Suprapubic skin (tissue), 4 donors: ENCODE data around the gene PODXL2. TPM values are rescaled to one million over a fixed set of nuclear protein-coding genes. Genes with fewer than 3 reads are reported as not detected.

ENCODE experiments used
- DNase-seq, 2 donors: peaks; one replicate each; pipeline ENCODE4 v3.0.0-alpha.2; 2019; ENCODE audit warnings: low spot score in 2 of 2
- H3K27ac ChIP-seq: fragments of 200-600 bp; sonication (generic); one replicate; pipeline ENCODE4 v1.5.1; 2019
- H3K27me3 ChIP-seq: fragments of 200-600 bp; sonication (generic); one replicate; pipeline ENCODE4 v1.5.1; 2019
- H3K36me3 ChIP-seq: fragments of 200-600 bp; sonication (generic); one replicate; pipeline ENCODE4 v1.5.1; 2019
- H3K4me1 ChIP-seq: fragments of 200-600 bp; sonication (generic); one replicate; pipeline ENCODE4 v1.5.1; 2019
- H3K4me3 ChIP-seq: fragments of 200-600 bp; sonication (generic); one replicate; pipeline ENCODE4 v1.5.1; 2019; ENCODE audit warnings: mild to moderate bottlenecking
- H3K9me3 ChIP-seq: fragments of 200-600 bp; sonication (generic); one replicate; pipeline ENCODE4 v1.5.1; 2019
- CTCF ChIP-seq, 2 donors: fragments of 200-600 bp in 1 of 2; fragments of 450-650 bp in 1 of 2; sonication (generic) in 1 of 2; IDR thresholded peaks; one replicate each; pipeline ENCODE4 v1.5.1; 2016 to 2019; ENCODE audit warnings: antibody characterized with exemption in 2 of 2, mild to moderate bottlenecking in 1 of 2, moderate library complexity in 1 of 2
- EP300 ChIP-seq: sonication (generic); formaldehyde crosslinking; IDR thresholded peaks from one replicate; pipeline ENCODE4 v1.6.1; 2017; ENCODE audit warnings: antibody characterized with exemption
- POLR2A ChIP-seq, 2 donors: fragments of 450-650 bp; IDR thresholded peaks; one replicate each; pipeline ENCODE4 v1.6.1; 2017; ENCODE audit warnings: antibody characterized with exemption in 2 of 2, mild to moderate bottlenecking in 2 of 2, moderate library complexity in 2 of 2
- POLR2AphosphoS5 ChIP-seq, 3 donors: sonication (generic); formaldehyde crosslinking; IDR thresholded peaks; one replicate each; pipeline ENCODE4 v1.6.1; 2017; ENCODE audit warnings: antibody characterized with exemption in 3 of 3
- WGBS: methylation state at CpG from one replicate; pipeline ENCODE4 v1.1.5; 2018; 5-methylcytosine and 5-hydroxymethylcytosine counted together
- total RNA-seq, 4 donors: library from RNA; depleted of rRNA; stranded (reverse); fragments of >200 nt; gene quantifications; one replicate each; pipeline ENCODE4 v1.1.0, GENCODE V29; 2016

The PODXL2 gene
- total RNA-seq, 4 donors from 2014 or later, result 8.0 to 15.4 (median 11.2) TPM

DNA sequence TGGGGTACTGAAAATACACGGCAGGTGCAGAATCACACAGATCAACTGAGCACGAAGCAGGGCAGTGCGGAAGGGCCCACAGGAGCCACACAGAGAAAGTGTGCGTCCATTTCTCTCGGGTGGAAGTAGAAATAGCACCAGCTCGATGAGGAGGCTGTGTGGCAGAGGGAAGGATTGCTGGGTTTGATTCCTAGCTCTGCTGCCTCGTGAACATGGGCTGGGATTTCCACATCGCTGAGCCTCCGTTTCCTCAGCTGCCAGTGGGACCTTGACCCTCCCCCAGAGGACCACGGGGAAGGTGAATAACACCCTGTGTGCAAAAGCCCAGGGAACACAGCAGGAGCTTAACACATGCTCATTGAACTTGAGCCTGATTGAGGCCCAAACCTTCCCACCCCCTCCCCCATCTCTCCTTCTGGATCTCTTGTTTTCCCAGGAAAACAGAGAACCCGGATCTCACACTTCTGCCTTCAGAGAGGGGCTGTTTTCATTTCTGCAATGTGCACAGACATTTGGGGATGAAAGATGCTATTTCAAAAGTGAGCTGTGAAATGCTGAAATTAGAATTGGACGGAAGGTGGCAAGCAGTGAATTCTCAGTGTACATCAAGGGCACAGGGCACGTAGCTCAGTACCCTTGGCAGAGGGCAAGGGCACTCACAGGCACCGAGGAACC lies 82.2 kb downstream of the PODXL2 start:
- TF ChIP-seq POLR2A (IDR thresholded peaks at IDR 0.05), result no peak
- no peak for TF ChIP-seq EP300
- peak in 1 of 2 donors; percentile 36 for DNase-seq
- no peak overlapping the region for H3K4me3 ChIP-seq
- no peaks in the 10 kb centered on the region for H3K27me3 ChIP-seq
- H3K4me1 ChIP-seq, result peaks cover 12% of the 10 kb centered on the region
- no peak overlapping the region for H3K27ac ChIP-seq
- 85% methylated on average over 14 of the region's 14 CpGs for WGBS
- no peaks in the 10 kb centered on the region for H3K9me3 ChIP-seq
- H3K36me3 ChIP-seq, result peaks cover 3% of the 10 kb centered on the region

- H3K4me1 ChIP-seq, result peaks cover 9% of the 10 kb centered on the region
- TF ChIP-seq CTCF (IDR thresholded peaks at IDR 0.05), result no peak
- no peak for TF ChIP-seq POLR2A (IDR thresholded peaks at IDR 0.05)
- no peak for TF ChIP-seq EP300
- TF ChIP-seq POLR2AphosphoS5 (IDR thresholded peaks at IDR 0.05), result no peak
- no peak overlapping the region for H3K4me3 ChIP-seq
- H3K36me3 ChIP-seq, result peaks cover 3% of the 10 kb centered on the region
- peak in 1 of 2 donors; percentile 44 for DNase-seq
- 95% methylated on average over 14 of the region's 14 CpGs for WGBS
- H3K27me3 ChIP-seq, result no peaks in the 10 kb centered on the region
- H3K9me3 ChIP-seq, result no peaks in the 10 kb centered on the region
- no peak overlapping the region for H3K27ac ChIP-seq
Observed at GRCh38 chr3:127711896-127712295, 82.9 kb downstream of the PODXL2 start.

DNA sequence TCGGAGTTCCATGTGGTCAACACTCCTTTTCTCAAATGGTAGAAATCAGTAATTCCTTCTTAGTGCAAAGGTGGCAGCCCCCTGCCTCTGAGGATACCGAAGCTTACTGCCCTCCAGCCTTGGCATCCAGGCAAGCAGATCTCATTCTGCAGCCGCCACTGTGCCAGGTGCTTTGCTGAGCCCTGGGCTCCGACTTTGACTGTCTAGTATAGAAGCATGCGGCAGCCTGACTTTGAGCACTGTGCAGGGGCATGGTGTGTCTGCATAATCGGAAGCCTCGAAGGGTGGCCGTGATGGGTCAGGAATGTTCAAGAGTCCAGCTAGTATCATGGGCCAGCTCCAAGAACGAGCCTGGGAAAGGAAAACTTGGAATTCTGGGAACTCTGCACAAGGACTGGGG lies 83.5 kb downstream of the PODXL2 start:
- no peak for TF ChIP-seq POLR2A (IDR thresholded peaks at IDR 0.05)
- TF ChIP-seq POLR2AphosphoS5 (IDR thresholded peaks at IDR 0.05), result no peak
- no peak for TF ChIP-seq EP300
- TF ChIP-seq CTCF (IDR thresholded peaks at IDR 0.05), result no peak
- Histone ChIP-seq H3K4me3 (no peak overlapping the region), H3K9me3 (no peaks in the 10 kb centered on the region), H3K4me1 (peaks cover 10% of the 10 kb centered on the region), H3K27ac (no peak overlapping the region), H3K36me3 (peaks cover 3% of the 10 kb centered on the region), H3K27me3 (no peaks in the 10 kb centered on the region)
- DNase-seq, result peak in 1 of 2 donors; percentile 39
- WGBS, result 78% methylated on average over 9 of the region's 9 CpGs

GRCh38 chr3:127712881-127713771 lies 84.1 kb downstream of the PODXL2 start:
- Histone ChIP-seq H3K4me3 (no peak overlapping the region), H3K4me1 (peaks cover 17% of the 10 kb centered on the region), H3K36me3 (peaks cover under 1% of the 10 kb centered on the region), H3K9me3 (no peaks in the 10 kb centered on the region), H3K27ac (peak overlapping the region; percentile 14), H3K27me3 (no peaks in the 10 kb centered on the region)
- 70% methylated on average over 5 of the region's 9 CpGs for WGBS
- TF ChIP-seq CTCF (IDR thresholded peaks at IDR 0.05) (no peak), POLR2A (IDR thresholded peaks at IDR 0.05) (no peak), POLR2AphosphoS5 (IDR thresholded peaks at IDR 0.05) (no peak), EP300 (no peak)
- peak in 1 of 2 donors; percentile 18 for DNase-seq

- WGBS, result 70% methylated on average over 10 of the region's 10 CpGs
- Histone ChIP-seq H3K4me1 (peaks cover 17% of the 10 kb centered on the region), H3K36me3 (no peaks in the 10 kb centered on the region), H3K27ac (no peak overlapping the region), H3K4me3 (no peak overlapping the region), H3K9me3 (no peaks in the 10 kb centered on the region), H3K27me3 (no peaks in the 10 kb centered on the region)
- TF ChIP-seq EP300 (no peak), CTCF (IDR thresholded peaks at IDR 0.05) (no peak), POLR2AphosphoS5 (IDR thresholded peaks at IDR 0.05) (no peak), POLR2A (IDR thresholded peaks at IDR 0.05) (no peak)
- DNase-seq, result no peak
Observed at GRCh38 chr3:127714125-127714571, 85.2 kb downstream of the PODXL2 start.
